GM19099 (cell line): ENCODE data around the gene PHAX.
A peak's percentile ranks its signal among the peaks of the same experiment; 100 is the strongest.

Experiments used
- POLR2A ChIP-seq: IDR thresholded peaks from 3 replicates; pipeline ENCODE4 v1.6.1; 2011; ENCODE audit warnings: low read depth; ENCODE audit not compliant: insufficient read length; ENCODE audit errors: extremely low read depth

PHAX gene

GRCh38 chr5:126600631-126601511, at the start of gene PHAX:
PHAX (plus strand) TSS chr5:126600947; CDS start chr5:126600963, 16 bp downstream.
- TF ChIP-seq POLR2A, result peak; percentile 85

- TF ChIP-seq POLR2A, result no peak
Measured at GRCh38 chr5:126552614-126553013, 48.1 kb upstream of the PHAX start.

- TF ChIP-seq POLR2A, result no peak
Measured at GRCh38 chr5:126561908-126562307, 38.8 kb upstream of the PHAX start.

- TF ChIP-seq POLR2A, result no peak
Measured at GRCh38 chr5:126562823-126563222, 37.9 kb upstream of the PHAX start.

GRCh38 chr5:126568206-126568755, 32.5 kb upstream of the PHAX start:
- TF ChIP-seq POLR2A, result no peak

GRCh38 chr5:126575644-126576043, 25.1 kb upstream of the PHAX start:
- no peak for TF ChIP-seq POLR2A

GRCh38 chr5:126576974-126577373, 23.8 kb upstream of the PHAX start:
- TF ChIP-seq POLR2A, result no peak

GRCh38 chr5:126577415-126577814, 23.3 kb upstream of the PHAX start:
- TF ChIP-seq POLR2A, result no peak

GRCh38 chr5:126579716-126580115, 21.0 kb upstream of the PHAX start:
- no peak for TF ChIP-seq POLR2A

- no peak for TF ChIP-seq POLR2A
Measured at GRCh38 chr5:126583761-126584160, 17.0 kb upstream of the PHAX start.

GRCh38 chr5:126587551-126588390, 13.0 kb upstream of the PHAX start:
- no peak for TF ChIP-seq POLR2A

- TF ChIP-seq POLR2A, result no peak
Measured at GRCh38 chr5:126589536-126590297, 11.0 kb upstream of the PHAX start.

GRCh38 chr5:126591549-126591948, 9.2 kb upstream of the PHAX start:
- no peak for TF ChIP-seq POLR2A

GRCh38 chr5:126594748-126595485, 5.8 kb upstream of the PHAX start, which contains the start of gene ALDH7A1:
ALDH7A1 (minus strand) TSS chr5:126595219; CDS start chr5:126595198, 21 bp downstream.
- peak; percentile 74 for TF ChIP-seq POLR2A

- no peak for TF ChIP-seq POLR2A
Measured at GRCh38 chr5:126595486-126596083, 5.2 kb upstream of the PHAX start.
